Neural progenitor cell (in vitro differentiated cells): Measurements from ENCODE around the gene KDELR3. TPM values are rescaled to one million over a fixed set of nuclear protein-coding genes. Genes with fewer than 3 reads are reported as not detected.

Experiments
- DNase-seq: peaks from one replicate; pipeline ENCODE4 v3.0.0-alpha.2; 2016; ENCODE audit warnings: low spot score
- H2AFZ ChIP-seq: fragments of 200-600 bp; sonication (generic); replicated peaks from 2 replicates; pipeline ENCODE4 v1.6.1; 2016; ENCODE audit warnings: antibody characterized with exemption
- H3F3A ChIP-seq: fragments of 200-600 bp; sonication (generic); 2 replicates; pipeline ENCODE4 v1.6.1; 2016; ENCODE audit warnings: antibody characterized with exemption, low read depth
- H3K27ac ChIP-seq: fragments of 200-600 bp; sonication (generic); 2 replicates; pipeline ENCODE4 v1.5.1; 2016; ENCODE audit warnings: mild to moderate bottlenecking
- H3K27me3 ChIP-seq: fragments of 200-600 bp; sonication (generic); 2 replicates; pipeline ENCODE4 v1.6.1; 2016; ENCODE audit warnings: mild to moderate bottlenecking, moderate library complexity
- H3K36me3 ChIP-seq: fragments of 200-600 bp; sonication (generic); 2 replicates; pipeline ENCODE4 v1.5.1; 2016
- H3K4me1 ChIP-seq: fragments of 200-600 bp; sonication (generic); 2 replicates; pipeline ENCODE4 v1.6.1; 2016; ENCODE audit warnings: mixed run types
- H3K4me2 ChIP-seq: fragments of 200-600 bp; sonication (generic); 2 replicates; pipeline ENCODE4 v1.6.1; 2016
- H3K4me3 ChIP-seq: fragments of 200-600 bp; sonication (generic); 2 replicates; pipeline ENCODE4 v1.5.1; 2016
- H3K79me2 ChIP-seq: fragments of 200-600 bp; sonication (generic); 2 replicates; pipeline ENCODE4 v1.6.1; 2016; ENCODE audit warnings: low read depth
- H3K9ac ChIP-seq: fragments of 200-600 bp; sonication (generic); 2 replicates; pipeline ENCODE4 v1.6.1; 2016
- H3K9me3 ChIP-seq: fragments of 200-600 bp; sonication (generic); 2 replicates; pipeline ENCODE4 v1.5.1; 2016; ENCODE audit warnings: low read depth
- H4K20me1 ChIP-seq: fragments of 200-600 bp; sonication (generic); 2 replicates; pipeline ENCODE4 v1.6.1; 2016; ENCODE audit warnings: low read depth
- H3K27ac Mint-ChIP-seq: 3 replicates; pipeline ENCODE4 v1.8.0; 2021; ENCODE audit warnings: mixed read lengths
- H3K27me3 Mint-ChIP-seq: 2 replicates; pipeline ENCODE4 v1.8.0; 2022; ENCODE audit warnings: low read depth, mild to moderate bottlenecking, inconsistent platforms, moderate library complexity, mixed read lengths; ENCODE audit not compliant: insufficient read depth
- H3K36me3 Mint-ChIP-seq: 3 replicates; pipeline ENCODE4 v1.8.0; 2021; ENCODE audit warnings: mixed read lengths
- H3K4me1 Mint-ChIP-seq: 3 replicates; pipeline ENCODE4 v1.8.0; 2021; ENCODE audit warnings: mixed read lengths
- H3K4me3 Mint-ChIP-seq: 3 replicates; pipeline ENCODE4 v1.8.0; 2021; ENCODE audit warnings: mild to moderate bottlenecking, moderate library complexity, mixed read lengths
- H3K9me3 Mint-ChIP-seq: 3 replicates; pipeline ENCODE4 v1.8.0; 2020; ENCODE audit warnings: mixed read lengths
- CTCF ChIP-seq: fragments of 200-600 bp; sonication (generic); IDR thresholded peaks from 2 replicates; pipeline ENCODE4 v1.5.1; 2017; ENCODE audit warnings: antibody characterized with exemption, mild to moderate bottlenecking
- EZH2 ChIP-seq: fragments of 200-600 bp; sonication (generic); IDR thresholded peaks from 2 replicates; pipeline ENCODE4 v1.6.1; 2017; ENCODE audit warnings: antibody characterized with exemption, mild to moderate bottlenecking, moderate library complexity
- EZH2phosphoT487 ChIP-seq: fragments of 200-600 bp; sonication (generic); IDR thresholded peaks from 2 replicates; pipeline ENCODE4 v1.6.1; 2017; ENCODE audit warnings: antibody characterized with exemption
- total RNA-seq: library from RNA; depleted of rRNA; stranded (reverse); fragments of >200 nt; gene quantifications from 2 replicates; pipeline ENCODE4 v1.2.3, GENCODE V29; 2015; ENCODE audit warnings: low replicate concordance

The KDELR3 gene
- total RNA-seq, 1 donor from 2014 or later = 3.4 TPM

DNA sequence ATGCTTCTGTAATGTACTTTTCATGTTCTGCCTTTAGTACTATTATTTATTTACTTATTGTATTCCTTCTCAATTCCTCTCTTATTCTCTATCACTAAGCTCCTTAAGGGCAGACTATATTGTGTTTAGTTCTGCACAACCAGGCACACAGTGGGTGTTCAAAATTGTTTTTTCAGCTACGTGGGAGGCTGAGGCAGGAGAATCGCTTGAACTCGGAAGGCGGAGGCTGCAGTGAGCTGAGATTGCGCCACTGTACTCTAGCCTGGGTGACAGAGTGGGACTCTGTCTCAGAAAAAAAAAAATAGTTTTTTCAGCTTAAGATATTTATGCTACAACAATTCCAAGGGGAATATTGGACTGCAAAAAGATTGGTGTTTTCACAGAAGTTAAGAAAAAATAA lies 55.6 kb downstream of the KDELR3 start:
- H3K36me3 Mint-ChIP-seq = no peaks in the 10 kb centered on the region
- peaks cover 3% of the 10 kb centered on the region for H3K27me3 Mint-ChIP-seq
- H3K27ac Mint-ChIP-seq = no peak overlapping the region

GRCh38 chr22:38524429-38524828 lies 56.5 kb downstream of the KDELR3 start:
- TF ChIP-seq EZH2phosphoT487 (no peak), EZH2 (no peak), CTCF (no peak)
- Histone ChIP-seq H2AFZ (no peak overlapping the region), H3K27me3 (no peaks in the 10 kb centered on the region), H3K4me1 (no peaks in the 10 kb centered on the region), H4K20me1 (no peaks in the 10 kb centered on the region), H3K9ac (no peak overlapping the region), H3K27ac (no peak overlapping the region), H3K9me3 (no peaks in the 10 kb centered on the region), H3K4me3 (no peak overlapping the region), H3F3A (no peaks in the 10 kb centered on the region), H3K79me2 (no peaks in the 10 kb centered on the region), H3K4me2 (no peak overlapping the region), H3K36me3 (no peaks in the 10 kb centered on the region)
- H3K9me3 Mint-ChIP-seq = no peaks in the 10 kb centered on the region
- H3K27me3 Mint-ChIP-seq = peaks cover 3% of the 10 kb centered on the region
- H3K4me1 Mint-ChIP-seq = no peaks in the 10 kb centered on the region
- H3K36me3 Mint-ChIP-seq = no peaks in the 10 kb centered on the region
- no peak overlapping the region for H3K27ac Mint-ChIP-seq
- no peak for DNase-seq
- H3K4me3 Mint-ChIP-seq = no peak overlapping the region

More for the DNA sequence above, 55.6 kb downstream of the KDELR3 start:
- Histone ChIP-seq H3K4me1 (no peaks in the 10 kb centered on the region), H3K4me3 (no peak overlapping the region), H3K9me3 (no peaks in the 10 kb centered on the region), H3K36me3 (no peaks in the 10 kb centered on the region), H3K4me2 (no peak overlapping the region), H3K9ac (no peak overlapping the region), H3K27ac (no peak overlapping the region), H4K20me1 (no peaks in the 10 kb centered on the region), H3K27me3 (no peaks in the 10 kb centered on the region), H3K79me2 (no peaks in the 10 kb centered on the region), H3F3A (no peaks in the 10 kb centered on the region), H2AFZ (no peak overlapping the region)
- Mint-ChIP-seq H3K4me1 (no peaks in the 10 kb centered on the region), H3K4me3 (no peak overlapping the region), H3K9me3 (no peaks in the 10 kb centered on the region)
- no peak for DNase-seq
- TF ChIP-seq EZH2 = no peak

- Mint-ChIP-seq H3K4me3 (no peak overlapping the region), H3K27me3 (peaks cover 2% of the 10 kb centered on the region), H3K36me3 (peaks cover 2% of the 10 kb centered on the region), H3K4me1 (no peaks in the 10 kb centered on the region), H3K27ac (no peak overlapping the region), H3K9me3 (no peaks in the 10 kb centered on the region)
- Histone ChIP-seq H3K27ac (no peak overlapping the region), H3K9ac (no peak overlapping the region), H4K20me1 (no peaks in the 10 kb centered on the region), H3K4me3 (no peak overlapping the region), H3K36me3 (no peaks in the 10 kb centered on the region), H3F3A (no peaks in the 10 kb centered on the region), H3K4me2 (no peak overlapping the region), H3K27me3 (no peaks in the 10 kb centered on the region), H3K9me3 (no peaks in the 10 kb centered on the region), H3K79me2 (no peaks in the 10 kb centered on the region), H2AFZ (no peak overlapping the region), H3K4me1 (no peaks in the 10 kb centered on the region)
- DNase-seq = no peak
- TF ChIP-seq EZH2 (no peak), CTCF (no peak), EZH2phosphoT487 (no peak)
Observed at GRCh38 chr22:38531251-38531938, 63.5 kb downstream of the KDELR3 start.

Other genes starting within 250 kb of the KDELR3 start
- gene TMEM184B, start 195.1 kb upstream of the KDELR3 start, total RNA-seq = 26.5 and 43.3 TPM in 2 replicates
- gene CSNK1E, start 150.7 kb upstream of the KDELR3 start, total RNA-seq = 106 and 205 TPM in 2 replicates
- 0.82 and 4.6 TPM in 2 replicates for gene KCNJ4, start 12.9 kb upstream of the KDELR3 start, total RNA-seq
- gene DDX17, start 38.2 kb downstream of the KDELR3 start, total RNA-seq = 621 and 672 TPM in 2 replicates
- gene DMC1, start 102.1 kb downstream of the KDELR3 start, total RNA-seq = 20.0 and 22.8 TPM in 2 replicates
- gene FAM227A, start 188.3 kb downstream of the KDELR3 start, total RNA-seq = 17.8 and 32.7 TPM in 2 replicates
- 23.1 and 25.8 TPM in 2 replicates for gene CBY1, start 188.5 kb downstream of the KDELR3 start, total RNA-seq
- gene TOMM22, start 213.9 kb downstream of the KDELR3 start, total RNA-seq = 63.6 and 134 TPM in 2 replicates
- gene JOSD1, start 232.8 kb downstream of the KDELR3 start, total RNA-seq = 32.4 and 39.2 TPM in 2 replicates
- gene GTPBP1, start 237.8 kb downstream of the KDELR3 start, total RNA-seq = 40.8 and 91.9 TPM in 2 replicates